ENCODE results near the gene FXYD6. TPM values are rescaled to one million over a fixed set of nuclear protein-coding genes. Genes with fewer than 3 reads are reported as not detected.

FXYD6 gene
- total RNA-seq, 2 experiments from 2014 or later = not detected

GRCh38 chr11:117911694-117912093 is 35.2 kb upstream of the FXYD6 start:
- Histone ChIP-seq H2AFZ (ENCODE audit: low read length) (no peak overlapping the region), H3K36me3 (ENCODE audit: insufficient read depth, low read length) (no peaks in the 10 kb centered on the region), H3K79me2 (ENCODE audit: insufficient read depth, low read depth, low read length) (no peaks in the 10 kb centered on the region), H3K4me3 (ENCODE audit: low read depth, low read length, poor library complexity, severe bottlenecking) (no peak overlapping the region), H3K4me2 (ENCODE audit: low read length) (no peak overlapping the region), H3K9me2 (ENCODE audit: insufficient read depth, low read length) (no peaks in the 10 kb centered on the region), H3K27ac (ENCODE audit: low read depth, low read length, poor library complexity, severe bottlenecking) (no peak overlapping the region), H4K20me1 (ENCODE audit: insufficient read depth, low read length) (no peaks in the 10 kb centered on the region), H3K4me1 (ENCODE audit: insufficient read depth, low read length, poor library complexity, severe bottlenecking) (no peaks in the 10 kb centered on the region), H3K9me3 (ENCODE audit: low read length) (no peaks in the 10 kb centered on the region)
- ChIA-PET POLR2A (no interaction called here), CTCF (ENCODE audit: unreplicated experiment) (no interaction called here)
- TF ChIP-seq, protein P1, sequence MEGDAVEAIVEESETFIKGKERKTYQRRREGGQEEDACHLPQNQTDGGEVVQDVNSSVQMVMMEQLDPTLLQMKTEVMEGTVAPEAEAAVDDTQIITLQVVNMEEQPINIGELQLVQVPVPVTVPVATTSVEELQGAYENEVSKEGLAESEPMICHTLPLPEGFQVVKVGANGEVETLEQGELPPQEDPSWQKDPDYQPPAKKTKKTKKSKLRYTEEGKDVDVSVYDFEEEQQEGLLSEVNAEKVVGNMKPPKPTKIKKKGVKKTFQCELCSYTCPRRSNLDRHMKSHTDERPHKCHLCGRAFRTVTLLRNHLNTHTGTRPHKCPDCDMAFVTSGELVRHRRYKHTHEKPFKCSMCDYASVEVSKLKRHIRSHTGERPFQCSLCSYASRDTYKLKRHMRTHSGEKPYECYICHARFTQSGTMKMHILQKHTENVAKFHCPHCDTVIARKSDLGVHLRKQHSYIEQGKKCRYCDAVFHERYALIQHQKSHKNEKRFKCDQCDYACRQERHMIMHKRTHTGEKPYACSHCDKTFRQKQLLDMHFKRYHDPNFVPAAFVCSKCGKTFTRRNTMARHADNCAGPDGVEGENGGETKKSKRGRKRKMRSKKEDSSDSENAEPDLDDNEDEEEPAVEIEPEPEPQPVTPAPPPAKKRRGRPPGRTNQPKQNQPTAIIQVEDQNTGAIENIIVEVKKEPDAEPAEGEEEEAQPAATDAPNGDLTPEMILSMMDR (conservative IDR thresholded peaks at IDR 0.05; ENCODE audit: low read length) = no peak
- no peak for TF ChIP-seq EZH2phosphoT487 (IDR thresholded peaks at IDR 0.05; ENCODE audit: borderline replicate concordance, low read depth, low read length)
- no TSS peak for BruUV-seq (replicated peaks)
- DNase-seq (ENCODE audit: low spot score) = no peak
- intact Hi-C loops (cut with micrococcal nuclease; ENCODE audit: unreplicated experiment) = no loop called here

DNA sequence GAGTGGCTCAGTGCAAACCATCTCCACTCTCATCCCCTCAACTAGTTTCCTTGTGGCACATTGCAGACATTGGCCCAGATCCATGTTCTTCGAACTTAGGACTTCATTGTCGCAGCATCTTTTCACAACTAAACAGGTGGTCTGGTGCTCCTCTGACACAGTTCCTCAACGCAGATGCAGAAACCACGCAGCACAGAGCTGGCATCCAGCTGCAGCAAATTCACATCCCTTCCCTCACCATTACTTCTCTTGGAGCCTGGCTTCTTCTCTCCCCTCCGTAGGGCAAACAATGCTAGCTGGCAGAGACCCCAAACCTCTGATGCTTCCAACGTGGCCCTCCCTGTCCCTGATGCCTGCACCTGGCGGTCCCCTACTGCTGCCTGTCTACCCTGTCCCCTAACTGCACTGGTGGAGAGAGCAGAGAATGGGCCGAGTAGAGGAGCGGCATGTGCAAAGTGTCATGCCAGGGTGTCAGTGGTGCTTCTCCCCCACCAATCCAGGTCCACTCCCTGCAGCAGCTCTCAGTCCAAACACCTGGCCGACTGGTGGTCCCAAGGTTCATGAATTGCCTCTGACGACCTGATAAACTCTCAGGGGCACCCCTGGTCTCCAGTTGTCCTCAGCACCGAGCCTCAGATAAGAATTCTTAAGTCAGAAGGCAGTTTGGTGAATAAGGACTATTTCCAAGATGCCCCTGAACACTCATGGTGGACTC is 34.6 kb upstream of the FXYD6 start:
- ChIA-PET POLR2A (no interaction called here), CTCF (ENCODE audit: unreplicated experiment) (no interaction called here)
- H3K9me3 ChIP-seq (ENCODE audit: low read length) = no peaks in the 10 kb centered on the region
- no peak overlapping the region for H3K4me2 ChIP-seq (ENCODE audit: low read length)
- no peak overlapping the region for H2AFZ ChIP-seq (ENCODE audit: low read length)
- BruUV-seq (replicated peaks) = no TSS peak
- no peak for DNase-seq (ENCODE audit: low spot score)
- no peaks in the 10 kb centered on the region for H4K20me1 ChIP-seq (ENCODE audit: insufficient read depth, low read length)
- H3K4me3 ChIP-seq (ENCODE audit: low read depth, low read length, poor library complexity, severe bottlenecking) = no peak overlapping the region
- no peaks in the 10 kb centered on the region for H3K36me3 ChIP-seq (ENCODE audit: insufficient read depth, low read length)
- H3K27ac ChIP-seq (ENCODE audit: low read depth, low read length, poor library complexity, severe bottlenecking) = no peak overlapping the region
- intact Hi-C loops (cut with micrococcal nuclease; ENCODE audit: unreplicated experiment) = no loop called here
- no peaks in the 10 kb centered on the region for H3K9me2 ChIP-seq (ENCODE audit: insufficient read depth, low read length)
- no peaks in the 10 kb centered on the region for H3K79me2 ChIP-seq (ENCODE audit: insufficient read depth, low read depth, low read length)
- no peaks in the 10 kb centered on the region for H3K4me1 ChIP-seq (ENCODE audit: insufficient read depth, low read length, poor library complexity, severe bottlenecking)
- TF ChIP-seq EZH2phosphoT487 (IDR thresholded peaks at IDR 0.05; ENCODE audit: borderline replicate concordance, low read depth, low read length) = no peak
- TF ChIP-seq, protein P1 (conservative IDR thresholded peaks at IDR 0.05; ENCODE audit: low read length) = no peak

DNA sequence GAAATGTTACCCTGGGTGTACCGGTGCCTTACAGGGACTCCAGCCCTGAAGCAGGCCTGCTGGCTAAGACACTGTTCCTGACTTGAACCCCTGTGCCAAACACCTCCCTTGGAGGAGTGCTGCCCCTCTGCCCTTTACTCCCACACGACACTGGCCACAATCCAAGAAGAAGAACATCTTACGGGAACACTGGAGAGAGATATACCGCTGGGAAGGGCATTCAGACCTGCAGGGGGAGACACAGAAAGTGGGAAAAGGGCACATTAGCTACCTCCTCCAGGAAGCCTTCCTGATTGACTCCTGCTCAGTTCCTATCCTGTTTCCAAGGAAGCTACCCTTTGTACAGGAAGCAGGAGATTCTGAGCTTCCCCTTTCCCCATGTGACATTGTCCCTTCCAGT is 34.1 kb upstream of the FXYD6 start:
- POLR2A ChIA-PET = no interaction called here

More for the DNA sequence above, 34.1 kb upstream of the FXYD6 start:
- Histone ChIP-seq H3K36me3 (ENCODE audit: insufficient read depth, low read length) (no peaks in the 10 kb centered on the region), H3K4me2 (ENCODE audit: low read length) (no peak overlapping the region), H3K9me2 (ENCODE audit: insufficient read depth, low read length) (no peaks in the 10 kb centered on the region), H3K4me1 (ENCODE audit: insufficient read depth, low read length, poor library complexity, severe bottlenecking) (no peaks in the 10 kb centered on the region), H3K4me3 (ENCODE audit: low read depth, low read length, poor library complexity, severe bottlenecking) (no peak overlapping the region), H3K9me3 (ENCODE audit: low read length) (no peaks in the 10 kb centered on the region), H3K79me2 (ENCODE audit: insufficient read depth, low read depth, low read length) (no peaks in the 10 kb centered on the region), H3K27ac (ENCODE audit: low read depth, low read length, poor library complexity, severe bottlenecking) (no peak overlapping the region), H2AFZ (ENCODE audit: low read length) (no peak overlapping the region), H4K20me1 (ENCODE audit: insufficient read depth, low read length) (no peaks in the 10 kb centered on the region)
- DNase-seq (ENCODE audit: low spot score) = no peak
- CTCF ChIA-PET (ENCODE audit: unreplicated experiment) = no interaction called here
- no TSS peak for BruUV-seq (replicated peaks)
- TF ChIP-seq, protein P1 (conservative IDR thresholded peaks at IDR 0.05; ENCODE audit: low read length) = no peak
- TF ChIP-seq EZH2phosphoT487 (IDR thresholded peaks at IDR 0.05; ENCODE audit: borderline replicate concordance, low read depth, low read length) = no peak
- intact Hi-C loops (cut with micrococcal nuclease; ENCODE audit: unreplicated experiment) = no loop called here

Measured in OCI-LY7 (cell line).